ENCODE results near the gene POU5F1. TPM values are rescaled to one million over a fixed set of nuclear protein-coding genes. Genes with fewer than 3 reads are reported as not detected.
A peak's percentile ranks its signal among the peaks of the same experiment; 100 is the strongest.

Gene POU5F1
- total RNA-seq, 1 donor from 2014 or later: not detected

DNA sequence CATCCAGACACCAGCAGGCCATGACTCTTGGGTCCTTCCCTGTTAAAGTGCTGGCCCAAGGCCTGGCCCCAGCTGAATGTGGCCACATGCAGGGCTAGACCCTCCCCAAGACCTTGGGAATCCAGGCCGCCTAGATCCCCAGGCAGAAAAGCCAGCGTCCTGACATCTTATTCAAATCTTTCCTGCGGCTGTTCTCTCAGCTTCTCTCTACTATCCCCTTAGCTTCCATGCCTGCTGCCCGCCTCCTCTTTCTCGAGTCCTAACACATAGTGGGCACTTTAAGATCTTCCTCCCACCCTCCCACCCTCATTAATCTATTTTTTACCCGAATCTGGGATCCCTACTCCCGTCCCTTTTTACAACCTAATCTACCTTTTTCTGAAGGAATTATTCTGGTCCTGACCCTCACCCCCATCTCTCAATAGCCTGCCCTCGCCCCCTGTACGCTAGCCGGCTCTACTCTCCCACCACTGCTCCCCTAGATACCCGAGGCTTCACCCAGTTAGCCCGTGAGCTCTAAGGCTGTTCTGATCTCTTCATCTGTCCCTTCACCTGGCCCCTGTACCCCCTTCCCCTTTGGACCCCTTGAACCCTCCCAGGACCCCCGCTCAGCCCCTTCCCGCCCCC lies 12.9 kb downstream of the POU5F1 start, which contains the start of gene CCHCR1:
Gene CCHCR1 (minus strand): TSS at position 290 of the 627 bp plus-strand sequence. CDS start 202 bp downstream, at position 88.
- peak within 1 kb of the TSS; percentile 66 for H3K27ac Mint-ChIP-seq (ENCODE audit: unreplicated experiment)
- no peaks in the 10 kb centered on the region for H3K27me3 Mint-ChIP-seq (ENCODE audit: low read depth)
- peaks cover 31% of the 10 kb centered on the region for H3K4me1 Mint-ChIP-seq
- TF ChIP-seq, protein P1, sequence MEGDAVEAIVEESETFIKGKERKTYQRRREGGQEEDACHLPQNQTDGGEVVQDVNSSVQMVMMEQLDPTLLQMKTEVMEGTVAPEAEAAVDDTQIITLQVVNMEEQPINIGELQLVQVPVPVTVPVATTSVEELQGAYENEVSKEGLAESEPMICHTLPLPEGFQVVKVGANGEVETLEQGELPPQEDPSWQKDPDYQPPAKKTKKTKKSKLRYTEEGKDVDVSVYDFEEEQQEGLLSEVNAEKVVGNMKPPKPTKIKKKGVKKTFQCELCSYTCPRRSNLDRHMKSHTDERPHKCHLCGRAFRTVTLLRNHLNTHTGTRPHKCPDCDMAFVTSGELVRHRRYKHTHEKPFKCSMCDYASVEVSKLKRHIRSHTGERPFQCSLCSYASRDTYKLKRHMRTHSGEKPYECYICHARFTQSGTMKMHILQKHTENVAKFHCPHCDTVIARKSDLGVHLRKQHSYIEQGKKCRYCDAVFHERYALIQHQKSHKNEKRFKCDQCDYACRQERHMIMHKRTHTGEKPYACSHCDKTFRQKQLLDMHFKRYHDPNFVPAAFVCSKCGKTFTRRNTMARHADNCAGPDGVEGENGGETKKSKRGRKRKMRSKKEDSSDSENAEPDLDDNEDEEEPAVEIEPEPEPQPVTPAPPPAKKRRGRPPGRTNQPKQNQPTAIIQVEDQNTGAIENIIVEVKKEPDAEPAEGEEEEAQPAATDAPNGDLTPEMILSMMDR (conservative IDR thresholded peaks at IDR 0.05): no peak
- H3K36me3 Mint-ChIP-seq (ENCODE audit: low read depth): peaks cover 3% of the 10 kb centered on the region
- DNase-seq (ENCODE audit: low read depth, low spot score): no peak
- peak within 1 kb of the TSS; percentile 92 for H3K4me3 Mint-ChIP-seq
- no peaks in the 10 kb centered on the region for H3K9me3 Mint-ChIP-seq

DNA sequence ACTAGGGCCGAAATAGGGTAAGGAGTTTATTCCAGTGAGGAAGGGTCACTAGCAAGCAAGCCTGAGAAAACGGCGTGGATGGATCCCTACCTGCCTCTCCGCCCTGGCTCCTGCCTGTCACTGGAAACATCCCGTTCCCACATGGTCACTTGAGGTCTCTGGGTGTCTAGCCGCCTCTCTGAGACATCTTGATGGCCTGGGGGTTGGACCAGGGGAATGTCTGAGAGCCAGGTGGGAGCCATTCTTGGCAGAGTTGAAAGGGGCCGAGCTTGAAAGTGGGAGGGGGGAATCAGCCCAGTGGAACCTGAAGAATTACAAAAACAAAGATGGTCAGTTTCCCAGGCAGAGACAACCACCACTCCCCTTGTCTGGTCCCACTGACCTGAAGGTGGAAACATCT lies 13.8 kb downstream of the POU5F1 start:
- Mint-ChIP-seq H3K27ac (ENCODE audit: unreplicated experiment) (no peak overlapping the region), H3K9me3 (no peaks in the 10 kb centered on the region), H3K27me3 (ENCODE audit: low read depth) (no peaks in the 10 kb centered on the region), H3K36me3 (ENCODE audit: low read depth) (peaks cover 3% of the 10 kb centered on the region), H3K4me1 (peaks cover 31% of the 10 kb centered on the region), H3K4me3 (peak overlapping the region; percentile 92)
- no peak for DNase-seq (ENCODE audit: low read depth, low spot score)
- TF ChIP-seq, protein P1 (conservative IDR thresholded peaks at IDR 0.05): no peak

DNA sequence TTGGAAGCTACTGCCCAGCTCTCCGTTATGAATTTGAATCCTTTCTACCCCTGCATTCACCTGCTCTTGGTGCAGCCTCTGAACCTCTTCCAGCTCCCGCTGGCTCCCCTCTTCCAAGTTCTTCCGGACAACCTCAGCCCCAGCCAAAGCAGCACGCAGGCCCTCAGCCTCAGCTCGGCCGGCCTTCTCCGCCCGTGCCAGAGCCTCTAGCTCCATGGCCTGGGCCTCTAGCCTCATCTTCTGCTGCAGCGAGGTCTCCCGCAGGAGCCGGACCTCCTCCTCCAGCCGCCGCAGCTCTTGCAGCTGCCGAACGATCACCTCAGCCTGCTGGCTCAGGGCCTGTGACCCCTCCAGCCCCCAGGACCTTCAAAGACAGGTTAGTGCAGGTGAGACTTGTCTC lies 16.0 kb downstream of the POU5F1 start:
- H3K9me3 Mint-ChIP-seq: no peaks in the 10 kb centered on the region
- TF ChIP-seq, protein P1 (conservative IDR thresholded peaks at IDR 0.05): no peak
- DNase-seq (ENCODE audit: low read depth, low spot score): no peak
- peaks cover 24% of the 10 kb centered on the region for H3K4me1 Mint-ChIP-seq
- H3K36me3 Mint-ChIP-seq (ENCODE audit: low read depth): peaks cover 5% of the 10 kb centered on the region
- no peak overlapping the region for H3K4me3 Mint-ChIP-seq
- peak overlapping the region; percentile 8 for H3K27ac Mint-ChIP-seq (ENCODE audit: unreplicated experiment)
- no peaks in the 10 kb centered on the region for H3K27me3 Mint-ChIP-seq (ENCODE audit: low read depth)

DNA sequence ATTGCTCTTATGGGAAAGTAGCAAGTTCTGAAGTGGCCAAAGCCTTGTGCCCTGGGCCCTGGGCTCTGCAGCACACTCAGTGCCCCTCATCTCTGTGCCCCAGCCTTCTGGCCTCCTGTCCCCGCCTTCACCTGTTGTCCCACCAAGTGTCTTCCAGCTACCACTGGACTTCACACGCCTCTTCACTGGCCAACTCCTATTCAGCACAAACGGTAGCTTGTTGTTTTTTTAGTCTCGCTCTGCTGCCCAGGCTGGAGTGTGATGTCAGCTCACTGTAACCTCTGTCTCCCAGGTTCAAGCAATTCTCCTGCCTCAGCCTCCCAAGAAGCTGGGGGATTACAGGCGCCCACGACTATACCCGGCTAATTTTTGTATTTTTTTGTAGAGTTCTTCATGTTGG lies 17.7 kb downstream of the POU5F1 start:
- Mint-ChIP-seq H3K9me3 (no peaks in the 10 kb centered on the region), H3K4me1 (peaks cover 9% of the 10 kb centered on the region), H3K4me3 (no peak overlapping the region), H3K27me3 (ENCODE audit: low read depth) (no peaks in the 10 kb centered on the region), H3K36me3 (ENCODE audit: low read depth) (peaks cover 5% of the 10 kb centered on the region), H3K27ac (ENCODE audit: unreplicated experiment) (peak overlapping the region; percentile 96)
- DNase-seq (ENCODE audit: low read depth, low spot score): no peak
- TF ChIP-seq, protein P1 (conservative IDR thresholded peaks at IDR 0.05): no peak

DNA sequence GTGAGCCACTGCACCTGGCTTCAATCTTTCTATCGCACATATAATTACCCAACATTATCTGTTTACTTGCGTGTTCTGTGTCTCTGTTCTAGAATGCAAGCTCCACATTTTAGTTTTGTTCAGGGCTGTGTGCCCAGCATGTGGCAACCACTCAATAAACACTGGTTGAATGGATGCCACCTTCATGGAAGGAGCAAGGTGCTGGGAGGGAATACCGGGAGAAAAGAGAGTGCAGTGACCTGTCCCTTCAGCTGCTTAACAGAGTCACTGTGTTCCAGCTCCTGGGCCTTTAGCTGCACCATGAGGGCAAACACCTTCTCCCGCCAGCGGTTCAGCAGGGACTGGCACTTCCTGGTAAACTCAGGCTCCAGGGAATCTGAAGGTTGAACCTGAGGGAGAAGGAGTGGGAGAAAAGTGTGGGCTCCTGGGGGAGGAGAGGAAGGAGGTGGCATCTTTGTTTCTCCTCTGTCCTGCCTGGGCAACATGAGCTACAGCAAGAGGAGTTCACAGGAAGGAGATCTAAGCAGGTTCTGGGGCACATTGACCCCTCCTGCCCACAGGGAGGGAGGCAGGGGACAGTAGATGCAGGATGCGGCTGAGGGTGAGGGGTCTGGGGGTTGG lies 20.5 kb downstream of the POU5F1 start:
- no peak overlapping the region for H3K27ac Mint-ChIP-seq (ENCODE audit: unreplicated experiment)
- no peaks in the 10 kb centered on the region for H3K27me3 Mint-ChIP-seq (ENCODE audit: low read depth)
- H3K36me3 Mint-ChIP-seq (ENCODE audit: low read depth): peaks cover 5% of the 10 kb centered on the region
- no peak overlapping the region for H3K4me3 Mint-ChIP-seq
- no peaks in the 10 kb centered on the region for H3K4me1 Mint-ChIP-seq
- TF ChIP-seq, protein P1 (conservative IDR thresholded peaks at IDR 0.05): no peak
- no peak for DNase-seq (ENCODE audit: low read depth, low spot score)
- H3K9me3 Mint-ChIP-seq: no peaks in the 10 kb centered on the region

Measured in neural crest cell (in vitro differentiated cells).